ENCODE measurements around the gene CELA3A.
"Not testable (repeated sequence)": the region's sequence is repeated elsewhere in the genome, so short reads cannot be mapped to it uniquely, and the experiment has no call there.

CELA3A gene

DNA sequence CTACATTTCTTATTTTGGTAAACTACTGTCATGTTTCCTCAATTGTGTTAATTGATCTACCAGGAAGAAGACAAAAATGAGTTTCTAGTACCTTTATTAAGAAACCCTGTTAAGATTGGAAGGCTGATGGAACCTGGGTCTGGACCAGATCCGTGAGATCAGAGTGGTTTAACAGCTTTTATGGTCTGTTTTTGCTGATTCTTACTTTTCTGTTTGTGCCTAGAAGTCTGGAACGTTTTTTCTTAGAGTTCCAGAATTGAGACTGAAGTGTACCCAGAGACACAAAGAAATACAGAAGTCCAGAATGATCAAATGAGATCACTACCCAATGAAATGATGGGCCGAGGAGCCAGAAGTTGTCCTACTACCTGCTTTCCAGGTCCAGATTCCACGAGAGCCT lies 28.6 kb downstream of the CELA3A start:
- Mint-ChIP-seq H3K4me1 (peaks cover 15% of the 10 kb centered on the region), H3K27ac (no peak overlapping the region), H3K4me3 (no peak overlapping the region), H3K9me3 (no peaks in the 10 kb centered on the region), H3K36me3 (ENCODE audit: low read depth) (no peaks in the 10 kb centered on the region), H3K27me3 (ENCODE audit: low read depth, poor library complexity) (no peaks in the 10 kb centered on the region)
- DNase-seq = no peak
- TF ChIP-seq, protein P1, sequence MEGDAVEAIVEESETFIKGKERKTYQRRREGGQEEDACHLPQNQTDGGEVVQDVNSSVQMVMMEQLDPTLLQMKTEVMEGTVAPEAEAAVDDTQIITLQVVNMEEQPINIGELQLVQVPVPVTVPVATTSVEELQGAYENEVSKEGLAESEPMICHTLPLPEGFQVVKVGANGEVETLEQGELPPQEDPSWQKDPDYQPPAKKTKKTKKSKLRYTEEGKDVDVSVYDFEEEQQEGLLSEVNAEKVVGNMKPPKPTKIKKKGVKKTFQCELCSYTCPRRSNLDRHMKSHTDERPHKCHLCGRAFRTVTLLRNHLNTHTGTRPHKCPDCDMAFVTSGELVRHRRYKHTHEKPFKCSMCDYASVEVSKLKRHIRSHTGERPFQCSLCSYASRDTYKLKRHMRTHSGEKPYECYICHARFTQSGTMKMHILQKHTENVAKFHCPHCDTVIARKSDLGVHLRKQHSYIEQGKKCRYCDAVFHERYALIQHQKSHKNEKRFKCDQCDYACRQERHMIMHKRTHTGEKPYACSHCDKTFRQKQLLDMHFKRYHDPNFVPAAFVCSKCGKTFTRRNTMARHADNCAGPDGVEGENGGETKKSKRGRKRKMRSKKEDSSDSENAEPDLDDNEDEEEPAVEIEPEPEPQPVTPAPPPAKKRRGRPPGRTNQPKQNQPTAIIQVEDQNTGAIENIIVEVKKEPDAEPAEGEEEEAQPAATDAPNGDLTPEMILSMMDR (IDR thresholded peaks at IDR 0.05) = no peak

DNA sequence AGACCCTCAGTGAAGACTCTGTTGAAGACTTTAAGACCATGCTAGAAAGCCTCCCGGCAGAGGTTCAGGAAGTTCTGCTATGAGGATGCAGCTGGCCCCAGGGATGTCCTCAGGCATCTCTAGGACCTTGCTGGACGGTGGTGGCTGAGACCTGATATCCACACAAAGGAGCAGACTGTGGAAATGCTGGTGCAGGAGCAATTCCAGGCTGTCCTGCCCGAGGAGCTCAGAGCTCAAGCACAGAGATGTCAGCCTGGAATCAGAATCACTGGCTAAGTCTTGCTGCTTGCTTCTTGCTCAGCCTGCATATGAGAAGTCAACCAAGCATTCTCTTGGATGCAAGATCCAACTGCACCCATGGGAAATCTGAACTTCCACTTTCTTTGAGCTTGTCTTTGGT lies 29.0 kb downstream of the CELA3A start:
- no peak for DNase-seq
- Mint-ChIP-seq H3K9me3 (no peaks in the 10 kb centered on the region), H3K4me1 (peaks cover 12% of the 10 kb centered on the region), H3K27me3 (ENCODE audit: low read depth, poor library complexity) (no peaks in the 10 kb centered on the region), H3K36me3 (ENCODE audit: low read depth) (no peaks in the 10 kb centered on the region), H3K4me3 (no peak overlapping the region), H3K27ac (no peak overlapping the region)
- TF ChIP-seq, protein P1 (IDR thresholded peaks at IDR 0.05) = no peak

DNA sequence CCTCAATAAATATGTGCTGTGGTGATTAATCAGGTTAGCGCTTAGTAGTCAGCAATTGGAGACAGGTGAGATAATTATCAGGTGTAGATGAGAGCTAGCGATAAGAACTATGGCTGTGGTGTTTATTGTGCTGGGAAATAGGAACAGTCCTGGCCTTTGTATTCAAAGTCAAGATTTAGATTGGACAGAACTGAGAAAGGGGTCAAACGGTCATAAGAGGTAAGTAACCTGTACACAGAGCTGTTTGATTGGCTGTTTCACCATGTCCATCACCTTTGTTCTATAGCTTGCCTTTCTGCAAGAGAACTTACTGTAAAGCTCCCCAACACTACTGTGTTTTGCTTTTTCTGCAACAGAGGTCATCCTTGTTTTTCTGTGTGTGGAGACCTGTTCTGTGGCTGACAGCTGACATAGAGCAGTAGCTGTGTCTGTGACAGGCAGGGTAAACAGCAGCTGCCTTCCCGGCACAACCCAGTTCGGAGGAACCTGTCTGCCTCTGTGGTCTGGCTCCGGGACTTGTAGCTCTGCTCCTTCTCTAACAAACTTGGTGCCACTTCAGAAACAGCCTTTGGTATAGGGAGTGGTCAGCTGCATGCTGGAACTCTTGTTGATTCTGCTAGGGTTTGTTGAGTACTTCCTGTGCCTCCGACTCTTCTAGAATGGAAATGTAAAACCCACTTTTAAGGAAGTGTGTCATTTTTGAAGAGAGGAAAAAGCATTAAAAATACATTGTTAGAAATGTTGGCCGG lies 29.9 kb downstream of the CELA3A start:
- TF ChIP-seq, protein P1 (IDR thresholded peaks at IDR 0.05) = no peak
- Mint-ChIP-seq H3K27ac (no peak overlapping the region), H3K9me3 (no peaks in the 10 kb centered on the region), H3K27me3 (ENCODE audit: low read depth, poor library complexity) (no peaks in the 10 kb centered on the region), H3K4me1 (peaks cover 4% of the 10 kb centered on the region), H3K4me3 (no peak overlapping the region), H3K36me3 (ENCODE audit: low read depth) (no peaks in the 10 kb centered on the region)
- DNase-seq = no peak

DNA sequence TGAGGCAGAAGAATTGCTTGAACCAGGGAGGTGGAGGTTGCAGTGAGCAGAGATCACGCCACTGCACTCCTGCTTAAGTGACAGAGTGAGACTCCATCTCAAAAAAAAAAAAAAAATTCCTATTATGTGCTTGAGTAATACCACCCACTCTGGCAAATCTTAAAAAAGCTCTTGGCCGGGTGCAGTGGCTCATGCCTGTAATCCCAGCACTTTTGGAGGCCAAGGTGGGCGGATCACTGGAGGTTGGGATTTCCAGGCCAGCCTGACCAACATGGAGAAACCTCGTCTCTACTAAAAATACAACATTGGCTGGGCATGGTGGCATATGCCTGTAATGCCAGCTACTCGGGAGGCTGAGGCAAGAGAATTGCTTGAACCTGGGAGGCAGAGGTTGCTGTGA lies 33.4 kb downstream of the CELA3A start:
- H3K36me3 Mint-ChIP-seq (ENCODE audit: low read depth); DNase-seq; H3K27ac Mint-ChIP-seq; H3K27me3 Mint-ChIP-seq (ENCODE audit: low read depth, poor library complexity); H3K4me3 Mint-ChIP-seq; H3K9me3 Mint-ChIP-seq: not testable (repeated sequence)
- peaks cover 19% of the 10 kb centered on the region for H3K4me1 Mint-ChIP-seq

DNA sequence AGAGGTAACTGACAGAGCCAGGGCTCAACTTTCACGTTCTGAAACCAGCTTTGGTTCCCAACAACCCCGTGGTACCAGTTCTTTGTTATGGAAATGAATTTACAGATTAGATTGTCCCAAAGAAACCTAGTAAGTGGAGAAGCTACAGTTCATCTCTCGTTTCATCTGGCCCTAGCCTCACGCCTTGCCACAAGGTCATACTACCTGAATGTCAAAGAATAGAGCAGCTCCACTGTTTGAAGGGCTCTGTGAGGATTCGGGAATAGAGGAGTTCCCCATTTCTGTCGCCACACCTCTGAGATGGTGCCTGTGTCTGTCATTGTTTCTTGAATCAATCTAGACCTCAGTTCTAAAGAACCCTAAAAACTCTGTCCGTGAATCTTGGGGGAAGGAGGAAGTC lies 36.1 kb downstream of the CELA3A start:
- Mint-ChIP-seq H3K27me3 (ENCODE audit: low read depth, poor library complexity) (peaks cover 6% of the 10 kb centered on the region), H3K4me3 (no peak overlapping the region), H3K9me3 (no peaks in the 10 kb centered on the region), H3K4me1 (peaks cover 26% of the 10 kb centered on the region), H3K36me3 (ENCODE audit: low read depth) (no peaks in the 10 kb centered on the region), H3K27ac (no peak overlapping the region)
- DNase-seq = no peak
- TF ChIP-seq, protein P1 (IDR thresholded peaks at IDR 0.05) = no peak

DNA sequence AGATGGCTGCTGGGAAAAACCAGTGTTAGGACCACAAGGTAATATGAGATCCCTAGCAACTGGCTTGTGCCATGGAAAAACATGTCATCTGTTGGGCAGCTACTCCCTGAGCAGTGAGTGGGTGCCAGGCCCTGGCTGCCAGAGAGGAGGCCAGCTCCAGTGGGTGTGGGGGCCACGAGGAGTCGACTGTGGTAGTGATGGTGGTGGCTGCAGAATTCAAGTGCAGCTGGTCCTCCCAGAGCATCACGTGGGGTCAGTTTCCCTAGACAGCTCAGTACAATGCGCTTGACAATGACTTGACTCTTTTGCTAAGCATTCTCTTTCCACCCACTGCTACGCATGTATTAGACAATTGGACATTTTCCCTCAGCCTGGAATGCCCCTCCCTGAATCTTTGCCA lies 36.6 kb downstream of the CELA3A start:
- Mint-ChIP-seq H3K4me3 (no peak overlapping the region), H3K4me1 (peaks cover 30% of the 10 kb centered on the region), H3K27me3 (ENCODE audit: low read depth, poor library complexity) (peaks cover 6% of the 10 kb centered on the region), H3K36me3 (ENCODE audit: low read depth) (no peaks in the 10 kb centered on the region), H3K9me3 (no peaks in the 10 kb centered on the region), H3K27ac (no peak overlapping the region)
- no peak for DNase-seq
- TF ChIP-seq, protein P1 (IDR thresholded peaks at IDR 0.05) = no peak
